BJ (cell line): ENCODE results near the gene CSRNP3. TPM values are rescaled to one million over a fixed set of nuclear protein-coding genes. Genes with fewer than 3 reads are reported as not detected.

ENCODE experiments used
- CTCF ChIA-PET: fragments of 350-600 bp; formaldehyde crosslinking; extraction: SDS; loops from one replicate; lab custom pipeline; 2021; ENCODE audit warnings: antibody characterized with exemption, inconsistent platforms; lab: Yijun Ruan, JAX
- POLR2A ChIA-PET: fragments of 300-600 bp; sonication (Branson Sonifier 250); formaldehyde crosslinking; extraction: SDS; loops from one replicate; lab custom pipeline; 2021; ENCODE audit warnings: antibody characterized with exemption; lab: Charles Lee
- DNase-seq: peaks from one replicate; pipeline ENCODE4 v3.0.0-alpha.2; 2011; ENCODE audit warnings: low read depth
- H3K27me3 ChIP-seq: 2 replicates; pipeline ENCODE4 v1.6.0; 2011; ENCODE audit warnings: low read length; ENCODE audit not compliant: control insufficient read depth, insufficient read depth
- H3K36me3 ChIP-seq: 2 replicates; pipeline ENCODE4 v1.5.1; 2011; ENCODE audit warnings: low read length; ENCODE audit not compliant: control insufficient read depth, insufficient read depth
- H3K4me3 ChIP-seq: 2 replicates; pipeline ENCODE4 v1.5.1; 2011; ENCODE audit warnings: low read depth, mild to moderate bottlenecking, control low read depth, low read length
- polyA plus RNA-seq: library from polyadenylated mRNA; depleted of rRNA; stranded (reverse); fragments of >200 nt; gene quantifications from 2 replicates; pipeline ENCODE4 v1.2.3, GENCODE V29; 2011
- TF ChIP-seq, protein P1 (sequence below): IDR thresholded peaks from 2 replicates; pipeline ENCODE4 v1.5.1; 2011; ENCODE audit warnings: low read depth, mild to moderate bottlenecking, control low read depth, inconsistent platforms, low read length, moderate library complexity; ENCODE audit not compliant: insufficient read depth

Gene CSRNP3
- polyA plus RNA-seq, 1 experiment, result 0.18 TPM

DNA sequence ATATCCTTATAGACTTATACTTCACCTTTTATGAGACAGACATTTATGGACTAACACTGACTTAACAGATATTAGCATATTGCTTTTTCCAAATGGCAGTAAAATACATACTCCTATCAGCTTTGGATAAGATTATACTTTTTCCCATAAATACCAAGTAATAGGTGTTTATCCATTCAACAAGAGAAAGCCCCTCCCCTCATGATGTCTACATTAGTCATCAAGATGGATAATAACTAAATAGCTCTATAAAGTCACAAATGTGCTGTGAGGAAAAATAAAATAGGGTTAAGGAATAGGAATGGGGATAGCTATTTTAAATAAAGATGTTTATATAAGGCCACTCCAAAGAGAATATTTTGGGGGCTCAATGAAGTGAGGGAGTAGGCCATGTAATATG lies 39.4 kb downstream of the CSRNP3 start:
- POLR2A ChIA-PET, result no interaction called here
- TF ChIP-seq, protein P1, sequence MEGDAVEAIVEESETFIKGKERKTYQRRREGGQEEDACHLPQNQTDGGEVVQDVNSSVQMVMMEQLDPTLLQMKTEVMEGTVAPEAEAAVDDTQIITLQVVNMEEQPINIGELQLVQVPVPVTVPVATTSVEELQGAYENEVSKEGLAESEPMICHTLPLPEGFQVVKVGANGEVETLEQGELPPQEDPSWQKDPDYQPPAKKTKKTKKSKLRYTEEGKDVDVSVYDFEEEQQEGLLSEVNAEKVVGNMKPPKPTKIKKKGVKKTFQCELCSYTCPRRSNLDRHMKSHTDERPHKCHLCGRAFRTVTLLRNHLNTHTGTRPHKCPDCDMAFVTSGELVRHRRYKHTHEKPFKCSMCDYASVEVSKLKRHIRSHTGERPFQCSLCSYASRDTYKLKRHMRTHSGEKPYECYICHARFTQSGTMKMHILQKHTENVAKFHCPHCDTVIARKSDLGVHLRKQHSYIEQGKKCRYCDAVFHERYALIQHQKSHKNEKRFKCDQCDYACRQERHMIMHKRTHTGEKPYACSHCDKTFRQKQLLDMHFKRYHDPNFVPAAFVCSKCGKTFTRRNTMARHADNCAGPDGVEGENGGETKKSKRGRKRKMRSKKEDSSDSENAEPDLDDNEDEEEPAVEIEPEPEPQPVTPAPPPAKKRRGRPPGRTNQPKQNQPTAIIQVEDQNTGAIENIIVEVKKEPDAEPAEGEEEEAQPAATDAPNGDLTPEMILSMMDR, result no peak
- Histone ChIP-seq H3K4me3 (no peak overlapping the region), H3K36me3 (no peaks in the 10 kb centered on the region), H3K27me3 (no peaks in the 10 kb centered on the region)
- no peak for DNase-seq
- CTCF ChIA-PET, result no interaction called here

- ChIA-PET POLR2A (no interaction called here), CTCF (interaction anchor here (0.6 kb wide), 1 partner anchor 395 kb away, joined by 5 read pairs; no protein-coding TSS in a partner anchor)
- Histone ChIP-seq H3K36me3 (no peaks in the 10 kb centered on the region), H3K4me3 (no peak overlapping the region), H3K27me3 (no peaks in the 10 kb centered on the region)
- no peak for DNase-seq
- TF ChIP-seq, protein P1, result no peak
Measured at GRCh38 chr2:165513479-165513878, 44.0 kb downstream of the CSRNP3 start.

DNA sequence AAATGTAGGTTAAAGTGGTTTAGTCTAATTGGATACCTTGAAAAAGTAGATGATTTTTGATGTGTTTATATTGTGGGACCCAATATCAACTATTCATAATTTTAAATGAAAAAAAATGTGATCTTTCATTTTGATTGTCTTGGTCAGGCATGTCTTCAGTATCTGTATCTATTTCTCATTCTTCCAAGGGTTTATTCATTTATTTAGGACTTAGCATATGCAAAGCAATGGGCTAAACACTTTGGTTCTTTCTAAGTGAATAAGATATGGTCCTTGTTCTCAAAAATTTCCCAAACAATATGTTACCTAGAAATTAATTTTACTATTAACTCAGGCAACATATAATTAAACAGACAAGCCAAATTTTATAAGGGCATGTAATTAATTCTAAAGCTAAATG lies 49.1 kb downstream of the CSRNP3 start:
- ChIA-PET POLR2A (no interaction called here), CTCF (interaction anchor here (1.2 kb wide), 1 partner anchor 45 kb away, joined by 3 read pairs; no protein-coding TSS in a partner anchor)
- TF ChIP-seq, protein P1, result no peak
- H3K27me3 ChIP-seq, result no peaks in the 10 kb centered on the region
- no peak for DNase-seq
- H3K36me3 ChIP-seq, result no peaks in the 10 kb centered on the region
- no peak overlapping the region for H3K4me3 ChIP-seq

GRCh38 chr2:165522719-165523118 lies 53.2 kb downstream of the CSRNP3 start:
- DNase-seq, result no peak
- TF ChIP-seq, protein P1, result no peak
- H3K36me3 ChIP-seq, result no peaks in the 10 kb centered on the region
- H3K27me3 ChIP-seq, result no peaks in the 10 kb centered on the region
- no peak overlapping the region for H3K4me3 ChIP-seq
- ChIA-PET POLR2A (no interaction called here), CTCF (no interaction called here)

DNA sequence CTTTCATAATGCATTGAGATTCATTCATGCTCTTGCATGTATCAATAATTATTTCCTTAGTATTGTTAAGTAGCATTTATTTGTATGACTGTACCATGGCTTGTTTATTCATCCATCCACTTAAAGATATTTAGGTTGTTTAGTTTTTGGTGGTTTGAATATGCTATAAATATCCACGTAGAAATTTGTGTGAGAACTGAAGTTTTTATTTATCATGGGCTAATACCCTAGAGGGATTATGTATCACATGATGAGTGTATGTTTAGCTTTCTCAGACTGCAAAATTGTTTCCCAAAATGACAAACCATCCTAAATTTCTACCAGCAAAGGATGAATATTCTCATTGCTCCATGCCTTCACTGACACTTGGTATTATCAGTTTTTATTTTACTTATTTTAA lies 55.2 kb downstream of the CSRNP3 start:
- TF ChIP-seq, protein P1, result no peak

More for the DNA sequence above, 55.2 kb downstream of the CSRNP3 start:
- no peaks in the 10 kb centered on the region for H3K36me3 ChIP-seq
- ChIA-PET POLR2A (no interaction called here), CTCF (no interaction called here)
- no peaks in the 10 kb centered on the region for H3K27me3 ChIP-seq
- DNase-seq, result no peak
- H3K4me3 ChIP-seq, result no peak overlapping the region
